ENCODE results near the gene TUBGCP2.
"Not testable (repeated sequence)": the region's sequence is repeated elsewhere in the genome, so short reads cannot be mapped to it uniquely, and the experiment has no call there.

TUBGCP2 gene

DNA sequence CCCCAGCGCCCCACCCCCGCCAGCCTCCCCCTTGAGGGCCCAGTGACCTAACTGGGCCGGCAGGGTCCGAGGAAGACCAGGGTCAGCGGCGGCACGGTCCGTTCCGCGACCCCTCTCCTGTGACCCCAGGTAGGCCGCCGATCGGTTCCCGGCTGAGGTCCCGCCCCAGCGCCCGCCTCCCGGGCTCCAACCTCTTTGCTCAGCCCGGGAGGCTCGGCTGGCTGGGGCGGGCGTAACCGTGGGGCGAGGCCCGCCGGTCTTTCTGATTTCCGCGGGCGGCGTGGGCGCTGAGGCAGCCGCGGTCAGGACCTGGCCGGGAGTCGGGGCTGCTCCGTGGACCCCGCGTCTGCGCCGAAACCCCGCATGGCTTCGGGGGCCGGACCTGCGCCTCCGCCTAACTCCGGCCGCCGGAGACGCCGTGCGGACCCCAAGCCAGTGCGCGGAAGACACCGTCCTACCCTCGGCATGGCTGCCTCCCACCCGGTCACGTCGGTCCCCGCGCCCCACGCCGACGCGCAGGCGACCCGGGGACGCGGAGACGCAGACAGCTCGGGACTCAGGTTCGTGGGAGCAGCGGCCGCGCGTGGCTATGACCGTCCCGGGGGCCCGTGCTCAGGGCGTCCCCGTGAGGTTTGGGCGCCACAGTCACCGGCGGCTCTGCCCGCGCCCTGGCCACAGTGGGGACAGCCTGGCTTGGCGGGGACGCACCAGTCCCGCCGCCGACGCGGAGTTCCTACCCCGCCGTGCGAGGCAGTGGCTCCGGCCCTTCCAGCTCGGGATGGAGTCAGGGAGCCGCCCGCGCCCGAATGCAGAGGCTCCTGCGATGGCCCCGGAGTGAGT lies 72.1 kb downstream of the TUBGCP2 start:
- peaks cover 19% of the 10 kb centered on the region for H3K4me1 Mint-ChIP-seq
- ATAC-seq (ENCODE audit: low read depth) (no peak), DNase-seq (ENCODE audit: low spot score in 2 of 2) (no peak)
- H3K36me3 Mint-ChIP-seq: no peaks in the 10 kb centered on the region
- H3K4me3 Mint-ChIP-seq: no peak overlapping the region
- no peak overlapping the region for H3K27ac Mint-ChIP-seq
- no peaks in the 10 kb centered on the region for H3K9me3 Mint-ChIP-seq
- peaks cover 9% of the 10 kb centered on the region for H3K27me3 Mint-ChIP-seq

DNA sequence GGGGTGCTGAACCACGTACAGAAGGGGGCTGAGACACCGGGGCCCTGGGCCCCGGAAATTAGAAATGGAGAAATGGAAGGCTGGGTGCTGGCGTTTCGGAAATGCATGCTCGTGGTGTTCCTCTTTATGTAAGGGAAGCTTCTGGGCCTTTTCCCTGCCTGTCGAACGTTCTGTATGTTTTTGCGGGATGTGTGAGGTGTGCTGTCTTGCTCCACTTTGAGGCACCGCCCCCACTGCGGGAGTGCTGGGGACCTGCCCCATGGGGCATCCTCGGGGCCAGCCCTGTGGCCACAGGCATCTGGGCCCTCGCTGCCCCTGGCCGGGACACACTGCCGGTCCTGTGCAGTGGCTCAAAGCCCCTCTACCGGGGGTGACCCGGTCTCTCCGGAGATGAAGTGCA lies 72.7 kb downstream of the TUBGCP2 start:
- DNase-seq (ENCODE audit: low spot score in 2 of 2) (no peak), ATAC-seq (ENCODE audit: low read depth) (peak; percentile 22)
- H3K27me3 Mint-ChIP-seq: peaks cover 11% of the 10 kb centered on the region
- H3K4me1 Mint-ChIP-seq: peaks cover 14% of the 10 kb centered on the region
- no peaks in the 10 kb centered on the region for H3K9me3 Mint-ChIP-seq
- H3K36me3 Mint-ChIP-seq: no peaks in the 10 kb centered on the region
- no peak overlapping the region for H3K27ac Mint-ChIP-seq
- H3K4me3 Mint-ChIP-seq: peak overlapping the region; percentile 65

DNA sequence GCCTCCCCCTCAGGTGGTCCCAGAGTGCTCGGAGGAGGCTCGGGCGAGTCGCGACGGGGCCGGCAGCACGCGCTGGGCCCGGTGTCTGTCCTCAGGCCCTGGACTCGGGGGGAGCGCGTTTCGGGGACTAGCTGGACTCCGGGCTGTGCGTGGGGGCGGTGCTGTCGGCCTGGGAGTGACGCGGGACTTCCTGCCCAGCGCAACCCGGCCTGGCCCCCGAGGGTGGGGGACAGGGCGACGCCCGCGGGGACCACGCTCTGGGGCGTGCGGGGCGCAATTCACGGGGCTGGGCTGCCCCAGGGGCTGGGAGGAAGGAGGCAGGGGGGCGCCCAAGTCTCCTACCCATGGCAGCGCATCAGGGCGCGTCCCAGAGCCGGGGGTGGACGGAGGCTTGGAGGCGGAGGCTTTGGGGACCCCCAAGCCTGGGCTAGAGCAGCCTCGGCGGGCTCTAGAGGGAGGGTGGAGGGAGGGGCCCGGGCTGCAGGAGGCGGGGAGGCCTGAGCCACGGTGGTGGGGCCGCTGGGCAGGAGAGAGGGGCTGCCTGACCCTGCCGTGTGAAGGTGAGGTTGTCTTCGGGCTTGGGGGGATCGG lies 73.3 kb downstream of the TUBGCP2 start:
- no peak overlapping the region for H3K27ac Mint-ChIP-seq
- peaks cover 13% of the 10 kb centered on the region for H3K27me3 Mint-ChIP-seq
- H3K9me3 Mint-ChIP-seq: no peaks in the 10 kb centered on the region

GRCh38 chr10:133234796-133235195 lies 73.9 kb downstream of the TUBGCP2 start:
- H3K27ac Mint-ChIP-seq: not testable (repeated sequence)
- H3K27me3 Mint-ChIP-seq: peaks cover 13% of the 10 kb centered on the region

More for the DNA sequence above, 73.3 kb downstream of the TUBGCP2 start:
- peaks cover 10% of the 10 kb centered on the region for H3K4me1 Mint-ChIP-seq
- H3K4me3 Mint-ChIP-seq: peak overlapping the region; percentile 80
- DNase-seq (ENCODE audit: low spot score in 2 of 2) (no peak), ATAC-seq (ENCODE audit: low read depth) (no peak)
- no peaks in the 10 kb centered on the region for H3K36me3 Mint-ChIP-seq

GRCh38 chr10:133231946-133232574 lies 76.6 kb downstream of the TUBGCP2 start:
- DNase-seq (ENCODE audit: low spot score in 2 of 2): no peak
- H3K9me3 Mint-ChIP-seq: no peaks in the 10 kb centered on the region
- H3K27me3 Mint-ChIP-seq: peaks cover 18% of the 10 kb centered on the region
- no peak overlapping the region for H3K4me3 Mint-ChIP-seq
- H3K27ac Mint-ChIP-seq: no peak overlapping the region
- no peak for ATAC-seq (ENCODE audit: low read depth)
- H3K36me3 Mint-ChIP-seq: no peaks in the 10 kb centered on the region
- H3K4me1 Mint-ChIP-seq: peaks cover 9% of the 10 kb centered on the region

More at GRCh38 chr10:133234796-133235195, 73.9 kb downstream of the TUBGCP2 start:
- not testable (repeated sequence) for H3K9me3 Mint-ChIP-seq; ATAC-seq (ENCODE audit: low read depth); DNase-seq (ENCODE audit: low spot score in 2 of 2); H3K36me3 Mint-ChIP-seq
- peak overlapping the region; percentile 80 for H3K4me3 Mint-ChIP-seq
- H3K4me1 Mint-ChIP-seq: peaks cover 10% of the 10 kb centered on the region

DNA sequence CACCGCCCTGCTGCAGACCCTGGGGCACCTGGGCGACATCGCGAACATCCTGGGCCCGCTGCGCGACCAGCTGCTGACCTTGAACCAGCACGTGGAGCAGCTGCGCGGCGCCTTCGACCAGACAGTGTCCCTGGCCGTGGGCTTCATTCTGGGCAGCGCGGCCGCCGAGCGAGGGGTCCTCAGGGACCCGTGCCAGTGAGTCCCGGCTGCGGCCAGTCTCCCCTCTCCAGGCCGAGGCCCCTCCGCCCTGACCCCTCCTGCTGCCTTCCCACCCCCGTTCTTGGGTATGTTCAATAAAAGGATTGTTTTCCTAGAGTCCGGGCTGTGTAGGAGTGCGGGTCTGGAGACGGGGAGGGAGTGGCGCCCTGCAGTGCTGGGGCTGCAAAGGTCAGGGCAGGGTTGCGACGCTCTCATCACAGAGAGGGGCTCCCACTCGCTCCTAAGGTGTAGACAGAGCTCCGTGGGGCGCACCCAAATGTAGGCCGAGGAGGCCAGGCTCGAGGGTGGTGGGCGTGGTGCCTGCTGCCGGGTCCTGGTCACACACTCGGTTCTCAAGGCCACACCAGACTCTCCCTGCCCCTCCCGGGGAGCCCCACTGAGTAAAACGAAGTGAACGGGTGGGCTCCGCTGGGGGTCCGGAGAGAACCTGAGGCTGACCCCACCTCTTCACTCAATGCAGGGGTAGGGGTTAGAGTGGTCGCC lies 77.3 kb downstream of the TUBGCP2 start:
- no peaks in the 10 kb centered on the region for H3K36me3 Mint-ChIP-seq
- H3K4me1 Mint-ChIP-seq: peaks cover 9% of the 10 kb centered on the region
- no peaks in the 10 kb centered on the region for H3K9me3 Mint-ChIP-seq
- H3K4me3 Mint-ChIP-seq: peak overlapping the region; percentile 76
- peaks cover 23% of the 10 kb centered on the region for H3K27me3 Mint-ChIP-seq
- no peak overlapping the region for H3K27ac Mint-ChIP-seq
- no peak for ATAC-seq (ENCODE audit: low read depth)
- DNase-seq (ENCODE audit: low spot score in 2 of 2): no peak

- peak overlapping the region; percentile 74 for H3K4me3 Mint-ChIP-seq
- ATAC-seq (ENCODE audit: low read depth): peak; percentile 71
- no peak overlapping the region for H3K27ac Mint-ChIP-seq
- no peaks in the 10 kb centered on the region for H3K9me3 Mint-ChIP-seq
- H3K27me3 Mint-ChIP-seq: peaks cover 21% of the 10 kb centered on the region
- peak; percentile 38 to 55 for DNase-seq (ENCODE audit: low spot score in 2 of 2)
- peaks cover 8% of the 10 kb centered on the region for H3K4me1 Mint-ChIP-seq
- H3K36me3 Mint-ChIP-seq: no peaks in the 10 kb centered on the region
Measured at GRCh38 chr10:133230387-133231195, 78.1 kb downstream of the TUBGCP2 start.

DNA sequence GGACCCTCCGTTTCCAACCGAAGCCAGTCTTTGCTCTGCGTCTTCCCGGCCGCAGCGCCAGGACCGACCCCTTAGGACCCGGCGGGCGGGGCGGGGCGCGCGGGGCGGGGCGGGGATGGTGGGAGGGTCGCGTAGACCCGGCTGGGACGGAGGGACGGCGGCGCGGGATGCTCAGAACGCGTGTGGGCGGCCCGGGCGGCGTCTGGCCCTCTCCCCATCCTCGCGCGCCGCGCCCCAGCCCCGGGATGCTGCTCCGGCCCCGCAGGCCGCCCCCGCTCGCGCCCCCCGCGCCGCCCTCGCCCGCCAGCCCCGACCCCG lies 78.7 kb downstream of the TUBGCP2 start, which contains the start of gene UTF1:
UTF1 (plus strand) TSS at position 174 of the 318 bp plus-strand sequence; CDS start at position 246, 72 bp downstream.
- no peak within 1 kb of the TSS for H3K27ac Mint-ChIP-seq
- no peaks in the 10 kb centered on the region for H3K36me3 Mint-ChIP-seq
- H3K4me1 Mint-ChIP-seq: peaks cover 7% of the 10 kb centered on the region
- H3K27me3 Mint-ChIP-seq: peaks cover 22% of the 10 kb centered on the region
- ATAC-seq (ENCODE audit: low read depth) (no peak), DNase-seq (ENCODE audit: low spot score in 2 of 2) (no peak)
- H3K4me3 Mint-ChIP-seq: peak within 1 kb of the TSS; percentile 76
- H3K9me3 Mint-ChIP-seq: no peaks in the 10 kb centered on the region

GRCh38 chr10:133229265-133230043 lies 79.2 kb downstream of the TUBGCP2 start:
- H3K4me3 Mint-ChIP-seq: peak overlapping the region; percentile 74
- peaks cover 7% of the 10 kb centered on the region for H3K4me1 Mint-ChIP-seq
- ATAC-seq (ENCODE audit: low read depth) (no peak), DNase-seq (ENCODE audit: low spot score in 2 of 2) (no peak)
- no peaks in the 10 kb centered on the region for H3K9me3 Mint-ChIP-seq
- no peak overlapping the region for H3K27ac Mint-ChIP-seq
- H3K36me3 Mint-ChIP-seq: no peaks in the 10 kb centered on the region
- peaks cover 22% of the 10 kb centered on the region for H3K27me3 Mint-ChIP-seq

Data from memory B cell (primary cell).